Measurements from ENCODE around the gene FAM217B.

The FAM217B gene

GRCh38 chr20:59972037-59972801 is 32.0 kb downstream of the FAM217B start:
- no peak for DNase-seq

- DNase-seq = no peak
Measured at GRCh38 chr20:59976156-59976782, 36.1 kb downstream of the FAM217B start.

- DNase-seq = peak in 20 of 51 donors; percentile 11 to 66 (median 26)
Measured at GRCh38 chr20:59977086-59977485, 36.9 kb downstream of the FAM217B start.

GRCh38 chr20:59983076-59983475 is 42.9 kb downstream of the FAM217B start:
- no peak for DNase-seq

- DNase-seq = no peak
Measured at GRCh38 chr20:59984541-59984940, 44.4 kb downstream of the FAM217B start.

GRCh38 chr20:59985164-59985563 is 45.0 kb downstream of the FAM217B start:
- no peak for DNase-seq

GRCh38 chr20:59985864-59986263 is 45.7 kb downstream of the FAM217B start:
- DNase-seq = no peak

GRCh38 chr20:59987135-59987534 is 46.9 kb downstream of the FAM217B start:
- DNase-seq = no peak

- DNase-seq = no peak
Measured at GRCh38 chr20:59988141-59988540, 48.0 kb downstream of the FAM217B start.

GRCh38 chr20:59992526-59993084 is 52.4 kb downstream of the FAM217B start:
- DNase-seq = no peak

GRCh38 chr20:59993736-59994430 is 53.7 kb downstream of the FAM217B start:
- DNase-seq = peak in 1 of 51 donors; percentile 13

GRCh38 chr20:59994697-59995122 is 54.5 kb downstream of the FAM217B start:
- DNase-seq = peak in 3 of 51 donors; percentile 12 to 21 (median 18)

GRCh38 chr20:59996108-59996507 is 55.9 kb downstream of the FAM217B start:
- DNase-seq = no peak

GRCh38 chr20:59997896-59998295 is 57.7 kb downstream of the FAM217B start:
- no peak for DNase-seq
